ENCODE measurements around the gene KCNK2. TPM values are rescaled to one million over a fixed set of nuclear protein-coding genes. Genes with fewer than 3 reads are reported as not detected.
"Not testable (repeated sequence)": the region's sequence is repeated elsewhere in the genome, so short reads cannot be mapped to it uniquely, and the experiment has no call there.

Gene KCNK2
- total RNA-seq, 1 experiment from 2014 or later = 0.18 TPM

GRCh38 chr1:215151841-215152549, 69.5 kb downstream of the KCNK2 start:
- intact Hi-C loops (cut with micrococcal nuclease; ENCODE audit: unreplicated experiment) = no loop called here
- Histone ChIP-seq H3K4me1 (no peaks in the 10 kb centered on the region), H3K9me3 (no peaks in the 10 kb centered on the region), H3K27me3 (replicated peaks; ENCODE audit: control insufficient read depth, insufficient read depth, low read length) (no peaks in the 10 kb centered on the region), H3K4me3 (ENCODE audit: low read depth, low read length) (no peak overlapping the region), H3K36me3 (ENCODE audit: control insufficient read depth, insufficient read depth, low read length) (no peaks in the 10 kb centered on the region)
- H3K36me3 Mint-ChIP-seq (ENCODE audit: insufficient read depth, unreplicated experiment) = no peaks in the 10 kb centered on the region
- ChIA-PET CTCF (no interaction called here), POLR2A (no interaction called here)
- H3K27ac Mint-ChIP-seq (ENCODE audit: unreplicated experiment) = no peak overlapping the region
- DNase-seq = no peak
- H3K4me3 Mint-ChIP-seq (ENCODE audit: unreplicated experiment) = no peak overlapping the region
- H3K4me1 Mint-ChIP-seq (ENCODE audit: low read depth, unreplicated experiment) = no peaks in the 10 kb centered on the region
- H3K27me3 Mint-ChIP-seq (ENCODE audit: insufficient read depth, unreplicated experiment) = no peaks in the 10 kb centered on the region
- BruUV-seq (replicated peaks) = no TSS peak
- no peak for TF ChIP-seq CTCF (IDR thresholded peaks at IDR 0.05; ENCODE audit: insufficient read depth in 1 of 2, low read depth in 1 of 2, low read length in 1 of 2, severe bottlenecking in 1 of 2, unreplicated experiment in 1 of 2)
- no peaks in the 10 kb centered on the region for H3K9me3 Mint-ChIP-seq (ENCODE audit: unreplicated experiment)

DNA sequence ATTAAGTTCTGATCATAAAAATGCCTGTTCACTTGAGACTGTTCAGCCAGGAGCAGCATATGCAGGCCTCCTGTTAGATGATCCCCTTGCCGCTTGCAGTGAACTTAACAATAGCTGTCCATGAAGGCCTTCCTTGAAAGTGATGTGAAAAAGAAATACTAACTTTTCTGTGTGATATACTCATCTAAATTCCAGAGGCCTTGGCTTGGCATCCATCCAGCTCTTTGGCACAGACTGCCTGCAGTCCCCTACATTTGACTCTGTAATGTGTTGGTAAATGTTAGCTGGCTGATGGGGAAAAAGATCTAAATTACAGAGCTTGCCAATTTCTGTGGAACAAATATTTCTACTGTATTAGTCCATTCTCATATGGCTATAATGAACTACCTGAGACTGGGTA, 73.7 kb downstream of the KCNK2 start:
- no peaks in the 10 kb centered on the region for H3K4me1 ChIP-seq
- CTCF ChIA-PET = no interaction called here

GRCh38 chr1:215160351-215160750, 77.8 kb downstream of the KCNK2 start:
- Histone ChIP-seq H3K36me3 (ENCODE audit: control insufficient read depth, insufficient read depth, low read length) (no peaks in the 10 kb centered on the region), H3K9me3 (no peaks in the 10 kb centered on the region), H3K4me1 (no peaks in the 10 kb centered on the region), H3K4me3 (ENCODE audit: low read depth, low read length) (no peak overlapping the region), H3K27me3 (replicated peaks; ENCODE audit: control insufficient read depth, insufficient read depth, low read length) (no peaks in the 10 kb centered on the region; the same call in 1 of the 2 replicates)
- ChIA-PET CTCF (no interaction called here), POLR2A (no interaction called here)
- TF ChIP-seq CTCF (IDR thresholded peaks at IDR 0.05; ENCODE audit: insufficient read depth in 1 of 2, low read depth in 1 of 2, low read length in 1 of 2, severe bottlenecking in 1 of 2, unreplicated experiment in 1 of 2) = no peak
- Mint-ChIP-seq H3K27ac (ENCODE audit: unreplicated experiment) (no peak overlapping the region), H3K36me3 (ENCODE audit: insufficient read depth, unreplicated experiment) (no peaks in the 10 kb centered on the region), H3K4me1 (ENCODE audit: low read depth, unreplicated experiment) (no peaks in the 10 kb centered on the region), H3K4me3 (ENCODE audit: unreplicated experiment) (no peak overlapping the region), H3K27me3 (ENCODE audit: insufficient read depth, unreplicated experiment) (peaks cover 10% of the 10 kb centered on the region), H3K9me3 (ENCODE audit: unreplicated experiment) (no peaks in the 10 kb centered on the region)
- no TSS peak for BruUV-seq (replicated peaks)
- DNase-seq = no peak
- intact Hi-C loops (cut with micrococcal nuclease; ENCODE audit: unreplicated experiment) = no loop called here

More for the DNA sequence above, 73.7 kb downstream of the KCNK2 start:
- Histone ChIP-seq H3K4me3 (ENCODE audit: low read depth, low read length) (no peak overlapping the region), H3K36me3 (ENCODE audit: control insufficient read depth, insufficient read depth, low read length) (no peaks in the 10 kb centered on the region), H3K9me3 (no peaks in the 10 kb centered on the region), H3K27me3 (replicated peaks; ENCODE audit: control insufficient read depth, insufficient read depth, low read length) (no peaks in the 10 kb centered on the region; the same call in 1 of the 2 replicates)
- no peak for DNase-seq
- H3K36me3 Mint-ChIP-seq (ENCODE audit: insufficient read depth, unreplicated experiment) = no peaks in the 10 kb centered on the region
- no peak overlapping the region for H3K4me3 Mint-ChIP-seq (ENCODE audit: unreplicated experiment)
- no peaks in the 10 kb centered on the region for H3K9me3 Mint-ChIP-seq (ENCODE audit: unreplicated experiment)
- no peaks in the 10 kb centered on the region for H3K4me1 Mint-ChIP-seq (ENCODE audit: low read depth, unreplicated experiment)
- peaks cover 10% of the 10 kb centered on the region for H3K27me3 Mint-ChIP-seq (ENCODE audit: insufficient read depth, unreplicated experiment)
- no TSS peak for BruUV-seq (replicated peaks)
- POLR2A ChIA-PET = no interaction called here
- TF ChIP-seq CTCF (IDR thresholded peaks at IDR 0.05; ENCODE audit: insufficient read depth in 1 of 2, low read depth in 1 of 2, low read length in 1 of 2, severe bottlenecking in 1 of 2, unreplicated experiment in 1 of 2) = no peak
- intact Hi-C loops (cut with micrococcal nuclease; ENCODE audit: unreplicated experiment) = no loop called here
- H3K27ac Mint-ChIP-seq (ENCODE audit: unreplicated experiment) = no peak overlapping the region

GRCh38 chr1:215163144-215163543, 80.6 kb downstream of the KCNK2 start:
- H3K4me3 Mint-ChIP-seq (ENCODE audit: unreplicated experiment); H3K9me3 Mint-ChIP-seq (ENCODE audit: unreplicated experiment); CTCF ChIA-PET; H3K27ac Mint-ChIP-seq (ENCODE audit: unreplicated experiment); H3K9me3 ChIP-seq; H3K4me1 Mint-ChIP-seq (ENCODE audit: low read depth, unreplicated experiment); H3K36me3 Mint-ChIP-seq (ENCODE audit: insufficient read depth, unreplicated experiment); H3K4me1 ChIP-seq; H3K27me3 Mint-ChIP-seq (ENCODE audit: insufficient read depth, unreplicated experiment); H3K27me3 ChIP-seq (replicated peaks; ENCODE audit: control insufficient read depth, insufficient read depth, low read length); BruUV-seq (replicated peaks); H3K4me3 ChIP-seq (ENCODE audit: low read depth, low read length); intact Hi-C loops (cut with micrococcal nuclease; ENCODE audit: unreplicated experiment); POLR2A ChIA-PET; DNase-seq; H3K36me3 ChIP-seq (ENCODE audit: control insufficient read depth, insufficient read depth, low read length): not testable (repeated sequence)
